ENCODE results near the gene SMC1B. TPM values are rescaled to one million over a fixed set of nuclear protein-coding genes. Genes with fewer than 3 reads are reported as not detected.

The SMC1B gene
- total RNA-seq, 1 donor from 2014 or later = not detected

DNA sequence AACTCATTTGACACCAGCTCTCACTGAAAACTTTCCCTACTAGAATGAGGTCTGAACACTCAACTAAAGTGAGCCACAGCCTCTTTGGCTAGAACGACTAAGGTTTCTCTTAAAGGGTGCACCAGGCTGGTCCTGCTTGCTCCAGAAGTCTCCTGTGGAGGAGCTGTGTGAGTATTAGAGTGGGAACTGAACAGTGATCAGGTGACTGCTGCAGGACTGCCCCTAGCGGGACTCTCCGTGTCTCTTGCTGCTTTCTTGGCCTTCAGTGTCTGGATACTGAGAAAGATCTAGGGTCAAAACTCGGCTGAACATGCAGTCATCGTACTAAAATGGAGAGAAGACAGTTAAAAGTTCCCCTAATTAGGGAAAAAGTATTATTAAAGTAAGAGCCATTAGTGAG, 69.1 kb downstream of the SMC1B start:
- peak; percentile 26 for DNase-seq (ENCODE audit: low read depth)
- no peak for FAIRE-seq
- TF ChIP-seq, protein P1, sequence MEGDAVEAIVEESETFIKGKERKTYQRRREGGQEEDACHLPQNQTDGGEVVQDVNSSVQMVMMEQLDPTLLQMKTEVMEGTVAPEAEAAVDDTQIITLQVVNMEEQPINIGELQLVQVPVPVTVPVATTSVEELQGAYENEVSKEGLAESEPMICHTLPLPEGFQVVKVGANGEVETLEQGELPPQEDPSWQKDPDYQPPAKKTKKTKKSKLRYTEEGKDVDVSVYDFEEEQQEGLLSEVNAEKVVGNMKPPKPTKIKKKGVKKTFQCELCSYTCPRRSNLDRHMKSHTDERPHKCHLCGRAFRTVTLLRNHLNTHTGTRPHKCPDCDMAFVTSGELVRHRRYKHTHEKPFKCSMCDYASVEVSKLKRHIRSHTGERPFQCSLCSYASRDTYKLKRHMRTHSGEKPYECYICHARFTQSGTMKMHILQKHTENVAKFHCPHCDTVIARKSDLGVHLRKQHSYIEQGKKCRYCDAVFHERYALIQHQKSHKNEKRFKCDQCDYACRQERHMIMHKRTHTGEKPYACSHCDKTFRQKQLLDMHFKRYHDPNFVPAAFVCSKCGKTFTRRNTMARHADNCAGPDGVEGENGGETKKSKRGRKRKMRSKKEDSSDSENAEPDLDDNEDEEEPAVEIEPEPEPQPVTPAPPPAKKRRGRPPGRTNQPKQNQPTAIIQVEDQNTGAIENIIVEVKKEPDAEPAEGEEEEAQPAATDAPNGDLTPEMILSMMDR (IDR thresholded peaks at IDR 0.05; ENCODE audit: insufficient read depth, low read length, severe bottlenecking) = peak; percentile 8

DNA sequence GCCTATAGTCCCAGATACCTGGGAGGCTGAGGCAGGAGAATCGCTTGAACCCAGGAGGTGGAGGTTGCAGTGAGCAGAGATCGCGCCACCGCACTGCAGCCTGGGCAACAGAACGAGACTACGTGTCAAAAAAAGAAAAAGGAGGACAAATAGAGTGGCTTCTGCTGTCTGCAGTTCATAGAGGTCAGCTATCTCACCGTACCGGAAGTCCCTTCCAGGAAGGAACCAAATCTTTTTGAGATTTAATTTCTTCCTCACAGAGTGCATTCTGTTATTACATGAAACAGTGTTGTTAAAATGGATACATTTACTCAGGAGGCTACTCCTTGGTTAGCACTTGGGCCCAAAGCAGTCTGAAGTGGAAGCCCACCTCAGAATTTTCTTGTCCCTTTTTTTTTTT, 70.3 kb downstream of the SMC1B start:
- no peak for DNase-seq (ENCODE audit: low read depth)
- peaks cover 6% of the 10 kb centered on the region for H3K36me3 ChIP-seq (ENCODE audit: control insufficient read depth, insufficient read depth, low read length)
- TF ChIP-seq, protein P1 (IDR thresholded peaks at IDR 0.05; ENCODE audit: insufficient read depth, low read length, severe bottlenecking) = no peak
- H3K27me3 ChIP-seq (ENCODE audit: control insufficient read depth, insufficient read depth, low read length) = no peaks in the 10 kb centered on the region
- FAIRE-seq = no peak
- no peak overlapping the region for H3K4me3 ChIP-seq (ENCODE audit: low read depth, low read length)

More for the DNA sequence above, 69.1 kb downstream of the SMC1B start:
- Histone ChIP-seq H3K27me3 (ENCODE audit: control insufficient read depth, insufficient read depth, low read length) (no peaks in the 10 kb centered on the region), H3K4me3 (ENCODE audit: low read depth, low read length) (no peak overlapping the region), H3K36me3 (ENCODE audit: control insufficient read depth, insufficient read depth, low read length) (peaks cover 6% of the 10 kb centered on the region)

DNA sequence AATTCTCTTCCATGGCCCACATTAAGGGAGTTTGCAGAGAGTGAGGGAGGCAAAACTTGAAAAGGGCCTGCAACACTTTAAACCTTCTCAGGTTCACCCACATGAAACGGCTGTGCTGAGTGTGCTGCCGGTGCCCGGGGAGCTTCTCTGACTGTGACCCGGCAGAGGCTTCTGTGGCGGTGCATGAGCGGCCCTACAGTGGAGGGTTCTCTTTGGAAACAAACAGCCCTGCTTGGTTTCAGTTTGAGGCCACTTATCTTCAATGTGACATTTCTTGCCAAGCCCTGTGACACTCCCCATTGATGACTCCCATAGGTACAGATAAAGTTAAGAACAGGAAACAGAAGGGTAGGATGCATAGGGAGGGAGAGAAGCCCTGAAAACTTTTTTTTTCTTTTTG, 71.9 kb downstream of the SMC1B start:
- TF ChIP-seq, protein P1 (IDR thresholded peaks at IDR 0.05; ENCODE audit: insufficient read depth, low read length, severe bottlenecking) = no peak
- FAIRE-seq = no peak
- H3K4me3 ChIP-seq (ENCODE audit: low read depth, low read length) = no peak overlapping the region

DNA sequence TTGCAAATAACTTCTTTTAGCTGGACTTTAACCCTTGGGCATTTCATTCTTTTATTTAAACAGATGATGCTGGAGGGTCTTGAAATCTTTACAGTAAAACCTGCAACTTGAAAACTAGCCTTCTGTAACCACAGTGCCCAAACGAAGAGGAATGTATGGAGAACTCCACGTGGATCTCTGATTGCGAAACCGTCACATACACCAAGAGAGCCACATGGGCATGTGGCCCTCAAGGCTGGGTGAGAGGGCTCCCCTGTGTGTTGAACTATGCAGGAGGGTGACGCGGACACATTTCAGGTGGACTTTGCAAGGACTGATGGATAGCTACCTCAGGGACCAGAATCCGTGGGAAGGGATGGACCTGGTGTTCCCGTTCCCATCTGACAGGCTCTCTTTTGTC, 73.1 kb downstream of the SMC1B start:
- DNase-seq (ENCODE audit: low read depth) (no peak), FAIRE-seq (no peak)
- TF ChIP-seq, protein P1 (IDR thresholded peaks at IDR 0.05; ENCODE audit: insufficient read depth, low read length, severe bottlenecking) = no peak
- Histone ChIP-seq H3K4me3 (ENCODE audit: low read depth, low read length) (no peak overlapping the region), H3K36me3 (ENCODE audit: control insufficient read depth, insufficient read depth, low read length) (peaks cover 11% of the 10 kb centered on the region), H3K27me3 (ENCODE audit: control insufficient read depth, insufficient read depth, low read length) (no peaks in the 10 kb centered on the region)

More for the DNA sequence above, 71.9 kb downstream of the SMC1B start:
- DNase-seq (ENCODE audit: low read depth) = no peak
- H3K27me3 ChIP-seq (ENCODE audit: control insufficient read depth, insufficient read depth, low read length) = no peaks in the 10 kb centered on the region
- peaks cover 8% of the 10 kb centered on the region for H3K36me3 ChIP-seq (ENCODE audit: control insufficient read depth, insufficient read depth, low read length)

DNA sequence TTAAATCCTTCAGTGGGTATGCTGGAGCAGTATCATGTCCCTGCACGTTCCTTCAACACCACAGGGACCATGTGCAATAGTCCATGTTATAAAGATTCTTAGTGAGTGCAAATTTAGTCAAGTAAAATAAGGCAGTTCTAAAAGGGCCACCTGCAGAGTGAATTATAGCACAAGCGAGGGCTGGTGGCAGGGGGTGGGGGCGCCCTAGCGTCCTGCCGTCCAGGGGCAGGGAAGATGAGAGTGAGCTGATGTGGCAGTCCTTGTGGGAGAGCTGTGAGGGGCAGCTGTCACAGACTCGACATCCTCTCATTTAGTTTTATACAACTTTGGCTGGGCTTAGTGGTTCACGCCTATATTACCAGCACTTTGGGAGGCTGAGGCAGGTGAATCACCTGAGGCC, 74.6 kb downstream of the SMC1B start:
- FAIRE-seq (no peak), DNase-seq (ENCODE audit: low read depth) (no peak)
- TF ChIP-seq, protein P1 (IDR thresholded peaks at IDR 0.05; ENCODE audit: insufficient read depth, low read length, severe bottlenecking) = no peak
- Histone ChIP-seq H3K27me3 (ENCODE audit: control insufficient read depth, insufficient read depth, low read length) (no peaks in the 10 kb centered on the region), H3K4me3 (ENCODE audit: low read depth, low read length) (no peak overlapping the region), H3K36me3 (ENCODE audit: control insufficient read depth, insufficient read depth, low read length) (peaks cover 11% of the 10 kb centered on the region)

DNA sequence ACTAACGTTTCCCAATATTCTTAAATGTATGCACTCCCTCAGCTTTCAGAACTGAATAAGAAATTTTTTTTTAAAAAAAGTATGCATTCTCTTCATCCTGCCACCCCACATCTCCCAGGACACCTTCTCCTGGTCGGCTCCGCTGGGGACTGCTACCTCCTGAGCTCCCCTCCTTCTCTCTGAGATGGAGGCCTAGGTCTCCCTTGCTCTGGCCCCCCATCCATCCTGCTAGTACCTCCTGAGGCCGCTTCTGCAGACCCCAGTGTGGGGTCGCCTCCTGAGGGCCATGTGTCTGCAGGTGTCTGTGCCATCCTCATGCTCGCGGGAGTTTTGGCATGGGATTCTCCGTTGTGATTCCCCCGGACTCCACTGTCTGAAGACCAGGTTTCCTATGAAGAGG, 75.9 kb downstream of the SMC1B start:
- no peak for FAIRE-seq
- TF ChIP-seq, protein P1 (IDR thresholded peaks at IDR 0.05; ENCODE audit: insufficient read depth, low read length, severe bottlenecking) = no peak
- no peak for DNase-seq (ENCODE audit: low read depth)

More for the DNA sequence above, 75.9 kb downstream of the SMC1B start:
- Histone ChIP-seq H3K36me3 (ENCODE audit: control insufficient read depth, insufficient read depth, low read length) (peaks cover 11% of the 10 kb centered on the region), H3K4me3 (ENCODE audit: low read depth, low read length) (no peak overlapping the region), H3K27me3 (ENCODE audit: control insufficient read depth, insufficient read depth, low read length) (no peaks in the 10 kb centered on the region)

Measured in bronchial epithelial cell (primary cell).